HG03025 (cell line): ENCODE data around the gene RASA4B.
A peak's percentile ranks its signal among the peaks of the same experiment; 100 is the strongest.
"Not testable (repeated sequence)": the region's sequence is repeated elsewhere in the genome, so short reads cannot be mapped to it uniquely, and the experiment has no call there.

Experiments
- ATAC-seq: cut with Tn5 transposase; IDR thresholded peaks from one replicate; pipeline ENCODE4 v1.9.1; 2021; ENCODE audit warnings: mild to moderate bottlenecking, moderate library complexity; ENCODE audit not compliant: unreplicated experiment, low FRiP score

Gene RASA4B

GRCh38 chr7:102512642-102513221 is 4.8 kb downstream of the RASA4B start:
- ATAC-seq: not testable (repeated sequence)

- ATAC-seq: not testable (repeated sequence)
Observed at GRCh38 chr7:102511860-102512522, 5.6 kb downstream of the RASA4B start.

- not testable (repeated sequence) for ATAC-seq
Observed at GRCh38 chr7:102510575-102510974, 7.0 kb downstream of the RASA4B start.

- not testable (repeated sequence) for ATAC-seq
Observed at GRCh38 chr7:102507410-102508088, 10.0 kb downstream of the RASA4B start.

GRCh38 chr7:102505298-102506185 is 12.0 kb downstream of the RASA4B start:
- not testable (repeated sequence) for ATAC-seq

- not testable (repeated sequence) for ATAC-seq
Observed at GRCh38 chr7:102503141-102503540, 14.4 kb downstream of the RASA4B start.

- ATAC-seq: not testable (repeated sequence)
Observed at GRCh38 chr7:102498321-102498720, 19.3 kb downstream of the RASA4B start.

GRCh38 chr7:102497308-102497707 is 20.3 kb downstream of the RASA4B start:
- not testable (repeated sequence) for ATAC-seq

- ATAC-seq: not testable (repeated sequence)
Observed at GRCh38 chr7:102496861-102497260, 20.7 kb downstream of the RASA4B start.

GRCh38 chr7:102494473-102495149 is 23.0 kb downstream of the RASA4B start:
- peak; percentile 44 for ATAC-seq

GRCh38 chr7:102494026-102494425 is 23.6 kb downstream of the RASA4B start:
- ATAC-seq: not testable (repeated sequence)

- ATAC-seq: not testable (repeated sequence)
Observed at GRCh38 chr7:102493220-102493935, 24.2 kb downstream of the RASA4B start.

- ATAC-seq: peak; percentile 31
Observed at GRCh38 chr7:102490529-102491075, 27.0 kb downstream of the RASA4B start.

GRCh38 chr7:102484317-102484716 is 33.3 kb downstream of the RASA4B start:
- not testable (repeated sequence) for ATAC-seq

GRCh38 chr7:102481962-102482361 is 35.6 kb downstream of the RASA4B start:
- not testable (repeated sequence) for ATAC-seq

- not testable (repeated sequence) for ATAC-seq
Observed at GRCh38 chr7:102479982-102480637, 37.5 kb downstream of the RASA4B start.

- peak; percentile 26 for ATAC-seq
Observed at GRCh38 chr7:102479209-102479584, 38.4 kb downstream of the RASA4B start.
